Measurements from ENCODE around the gene IDUA. TPM values are rescaled to one million over a fixed set of nuclear protein-coding genes. Genes with fewer than 3 reads are reported as not detected.

The IDUA gene
- total and polyA plus RNA-seq, 4 donors, result 7.5 to 66.5 (median 21.6) TPM

GRCh38 chr4:957231-957580 is 29.6 kb upstream of the IDUA start:
- Histone ChIP-seq H3K4me3 (no peak overlapping the region), H3K36me3 (ENCODE audit: control insufficient read depth in 4 of 4, insufficient read depth in 4 of 4, low read length in 4 of 4) (peaks cover 0 to 56% (median 4%) of the 10 kb centered on the region in 4 donors), H3K27me3 (ENCODE audit: control insufficient read depth in 3 of 3, insufficient read depth in 3 of 3, low read length in 2 of 3) (no peaks in the 10 kb centered on the region), H3K9me3 (ENCODE audit: control insufficient read depth in 4 of 4, insufficient read depth in 3 of 4, low read length in 3 of 4) (no peaks in the 10 kb centered on the region), H3K9ac (ENCODE audit: insufficient read depth in 1 of 2, low read length in 2 of 2) (no peak overlapping the region), H3K4me1 (ENCODE audit: control insufficient read depth in 5 of 5, insufficient read depth in 5 of 5, low read length in 5 of 5) (no peaks in the 10 kb centered on the region), H3K27ac (ENCODE audit: low read depth in 1 of 2, low read length in 1 of 2) (no peak overlapping the region)
- no peak for ATAC-seq (ENCODE audit: insufficient read depth, low FRiP score)
- peak in 1 of 3 donors; percentile 7 for DNase-seq
- TF ChIP-seq CTCF (IDR thresholded peaks at IDR 0.05; ENCODE audit: control extremely low read depth, extremely low read depth), result no peak
- WGBS, 2 donors, result 80 to 85% methylated on average over 8 of the region's 8 CpGs

DNA sequence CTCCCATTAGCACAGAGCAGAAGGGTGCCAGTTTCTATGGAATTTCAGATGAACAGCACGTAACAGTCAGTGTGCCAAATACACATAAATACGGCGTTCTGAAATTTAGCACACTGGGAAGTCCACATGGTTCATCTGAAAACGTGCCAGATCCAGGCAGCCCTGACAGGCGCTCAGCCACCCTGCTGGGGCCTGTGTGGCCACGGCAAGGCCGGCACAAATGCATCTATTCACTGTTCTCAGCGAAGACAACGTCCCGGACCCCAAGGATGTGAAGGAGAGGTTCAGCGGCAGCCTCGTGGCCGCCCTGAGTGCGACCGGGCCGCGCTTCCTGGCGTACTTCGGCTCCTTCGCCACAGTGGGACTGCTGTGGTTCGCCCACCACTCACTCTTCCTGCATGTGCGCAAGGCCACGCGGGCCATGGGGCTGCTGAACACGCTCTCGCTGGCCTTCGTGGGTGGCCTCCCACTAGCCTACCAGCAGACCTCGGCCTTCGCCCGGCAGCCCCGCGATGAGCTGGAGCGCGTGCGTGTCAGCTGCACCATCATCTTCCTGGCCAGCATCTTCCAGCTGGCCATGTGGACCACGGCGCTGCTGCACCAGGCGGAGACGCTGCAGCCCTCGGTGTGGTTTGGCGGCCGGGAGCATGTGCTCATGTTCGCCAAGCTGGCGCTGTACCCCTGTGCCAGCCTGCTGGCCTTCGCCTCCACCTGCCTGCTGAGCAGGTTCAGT is 29.1 kb upstream of the IDUA start:
- Histone ChIP-seq H3K27me3 (ENCODE audit: control insufficient read depth in 3 of 3, insufficient read depth in 3 of 3, low read length in 2 of 3) (no peaks in the 10 kb centered on the region), H3K27ac (ENCODE audit: low read depth in 1 of 2, low read length in 1 of 2) (no peak overlapping the region), H3K4me1 (ENCODE audit: control insufficient read depth in 5 of 5, insufficient read depth in 5 of 5, low read length in 5 of 5) (no peaks in the 10 kb centered on the region), H3K36me3 (ENCODE audit: control insufficient read depth in 4 of 4, insufficient read depth in 4 of 4, low read length in 4 of 4) (peaks cover 0 to 60% (median 4%) of the 10 kb centered on the region in 4 donors), H3K4me3 (no peak overlapping the region), H3K9me3 (ENCODE audit: control insufficient read depth in 4 of 4, insufficient read depth in 3 of 4, low read length in 3 of 4) (no peaks in the 10 kb centered on the region), H3K9ac (ENCODE audit: insufficient read depth in 1 of 2, low read length in 2 of 2) (no peak overlapping the region)
- WGBS, 2 donors, result 94 to 96% methylated on average over 45 of the region's 45 CpGs
- ATAC-seq (ENCODE audit: insufficient read depth, low FRiP score) (no peak), DNase-seq (peak in 1 of 3 donors; percentile 5)
- TF ChIP-seq CTCF (IDR thresholded peaks at IDR 0.05; ENCODE audit: control extremely low read depth, extremely low read depth), result no peak

GRCh38 chr4:958314-958665 is 28.6 kb upstream of the IDUA start:
- Histone ChIP-seq H3K9me3 (ENCODE audit: control insufficient read depth in 4 of 4, insufficient read depth in 3 of 4, low read length in 3 of 4) (no peaks in the 10 kb centered on the region), H3K27me3 (ENCODE audit: control insufficient read depth in 3 of 3, insufficient read depth in 3 of 3, low read length in 2 of 3) (no peaks in the 10 kb centered on the region), H3K4me1 (ENCODE audit: control insufficient read depth in 5 of 5, insufficient read depth in 5 of 5, low read length in 5 of 5) (no peaks in the 10 kb centered on the region), H3K9ac (ENCODE audit: insufficient read depth in 1 of 2, low read length in 2 of 2) (no peak overlapping the region), H3K36me3 (ENCODE audit: control insufficient read depth in 4 of 4, insufficient read depth in 4 of 4, low read length in 4 of 4) (peaks cover 0 to 59% (median 4%) of the 10 kb centered on the region in 4 donors), H3K27ac (ENCODE audit: low read depth in 1 of 2, low read length in 1 of 2) (no peak overlapping the region), H3K4me3 (no peak overlapping the region)
- ATAC-seq (ENCODE audit: insufficient read depth, low FRiP score), result no peak
- TF ChIP-seq CTCF (IDR thresholded peaks at IDR 0.05; ENCODE audit: control extremely low read depth, extremely low read depth), result no peak
- peak in 1 of 3 donors; percentile 9 for DNase-seq
- WGBS, 2 donors, result 93 to 94% methylated on average over 17 of the region's 17 CpGs

All from lung (tissue), 12 donors.